BE2C (cell line): ENCODE measurements around the gene CLEC16A.

Experiments
- DNase-seq: peaks from one replicate; pipeline ENCODE4 v3.0.0-alpha.2; 2020
- H3K27me3 ChIP-seq: fragments of 250-450 bp; sonication (Bioruptor Pico); 2 replicates; pipeline ENCODE4 v1.5.1; 2020; ENCODE audit warnings: mild to moderate bottlenecking
- H3K36me3 ChIP-seq: fragments of 250-450 bp; sonication (Bioruptor Pico); 2 replicates; pipeline ENCODE4 v1.5.1; 2020; ENCODE audit warnings: mild to moderate bottlenecking
- H3K4me1 ChIP-seq: fragments of 250-450 bp; sonication (Bioruptor Pico); 2 replicates; pipeline ENCODE4 v1.5.1; 2020
- H3K4me3 ChIP-seq: 2 replicates; pipeline ENCODE4 v1.5.1; 2011; ENCODE audit warnings: low read depth, low read length
- H3K9me3 ChIP-seq: fragments of 250-450 bp; sonication (Bioruptor Pico); 2 replicates; pipeline ENCODE4 v1.5.1; 2020
- CTCF ChIP-seq: IDR thresholded peaks from 2 replicates; pipeline ENCODE4 v1.5.1; 2012; ENCODE audit warnings: mild to moderate bottlenecking, low read depth, low read length

The CLEC16A gene

GRCh38 chr16:11061629-11062270, 117.4 kb downstream of the CLEC16A start:
- Histone ChIP-seq H3K36me3 (peaks cover 8% of the 10 kb centered on the region), H3K27me3 (no peaks in the 10 kb centered on the region), H3K9me3 (no peaks in the 10 kb centered on the region), H3K4me1 (peaks cover 6% of the 10 kb centered on the region), H3K4me3 (no peak overlapping the region)
- no peak for DNase-seq
- no peak for TF ChIP-seq CTCF

GRCh38 chr16:11063448-11064201, 119.3 kb downstream of the CLEC16A start:
- TF ChIP-seq CTCF: no peak
- H3K4me1 ChIP-seq: peaks cover 6% of the 10 kb centered on the region
- no peak overlapping the region for H3K4me3 ChIP-seq
- H3K36me3 ChIP-seq: peaks cover 8% of the 10 kb centered on the region
- DNase-seq: no peak
- H3K9me3 ChIP-seq: no peaks in the 10 kb centered on the region
- no peaks in the 10 kb centered on the region for H3K27me3 ChIP-seq

- H3K36me3 ChIP-seq: peaks cover 8% of the 10 kb centered on the region
- H3K27me3 ChIP-seq: no peaks in the 10 kb centered on the region
- TF ChIP-seq CTCF: no peak
- peaks cover 6% of the 10 kb centered on the region for H3K4me1 ChIP-seq
- H3K9me3 ChIP-seq: no peaks in the 10 kb centered on the region
- no peak for DNase-seq
- no peak overlapping the region for H3K4me3 ChIP-seq
Observed at GRCh38 chr16:11064202-11064540, 119.8 kb downstream of the CLEC16A start.

GRCh38 chr16:11064851-11065250, 120.5 kb downstream of the CLEC16A start:
- Histone ChIP-seq H3K36me3 (peaks cover 8% of the 10 kb centered on the region), H3K4me3 (no peak overlapping the region), H3K9me3 (no peaks in the 10 kb centered on the region), H3K4me1 (peaks cover 6% of the 10 kb centered on the region), H3K27me3 (no peaks in the 10 kb centered on the region)
- no peak for TF ChIP-seq CTCF
- no peak for DNase-seq

- peaks cover 6% of the 10 kb centered on the region for H3K4me1 ChIP-seq
- no peaks in the 10 kb centered on the region for H3K9me3 ChIP-seq
- no peak overlapping the region for H3K4me3 ChIP-seq
- no peak for TF ChIP-seq CTCF
- no peak for DNase-seq
- no peaks in the 10 kb centered on the region for H3K27me3 ChIP-seq
- peaks cover 1% of the 10 kb centered on the region for H3K36me3 ChIP-seq
Observed at GRCh38 chr16:11066261-11066870, 122.0 kb downstream of the CLEC16A start.

GRCh38 chr16:11067266-11067665, 122.9 kb downstream of the CLEC16A start:
- Histone ChIP-seq H3K4me3 (no peak overlapping the region), H3K36me3 (no peaks in the 10 kb centered on the region; the same call in 1 of the 2 replicates), H3K9me3 (no peaks in the 10 kb centered on the region), H3K27me3 (no peaks in the 10 kb centered on the region), H3K4me1 (peaks cover 6% of the 10 kb centered on the region)
- TF ChIP-seq CTCF: no peak
- no peak for DNase-seq
